Smooth muscle cell (in vitro differentiated cells): Measurements from ENCODE around the gene MTUS2. TPM values are rescaled to one million over a fixed set of nuclear protein-coding genes. Genes with fewer than 3 reads are reported as not detected.

Experiments
- DNase-seq: peaks from one replicate; lab custom pipeline; 2025; ENCODE audit not compliant: unreplicated experiment; lab: John Stamatoyannopoulos, UW
- H2AFZ ChIP-seq: fragments of 200-600 bp; sonication (generic); 2 replicates; pipeline ENCODE4 v1.6.0; 2016; ENCODE audit warnings: antibody characterized with exemption, low read depth, mild to moderate bottlenecking
- H3F3A ChIP-seq: fragments of 200-600 bp; sonication (generic); 2 replicates; pipeline ENCODE4 v1.6.0; 2017; ENCODE audit warnings: antibody characterized with exemption, low read depth
- H3K27ac ChIP-seq: fragments of 200-600 bp; sonication (generic); 2 replicates; pipeline ENCODE4 v1.5.1; 2016; ENCODE audit warnings: low read depth, mild to moderate bottlenecking
- H3K27me3 ChIP-seq: fragments of 200-600 bp; sonication (generic); 2 replicates; pipeline ENCODE4 v1.6.1; 2016; ENCODE audit warnings: low read depth, mild to moderate bottlenecking
- H3K36me3 ChIP-seq: fragments of 200-600 bp; sonication (generic); 2 replicates; pipeline ENCODE4 v1.5.1; 2016; ENCODE audit warnings: low read depth
- H3K4me1 ChIP-seq: fragments of 200-600 bp; sonication (generic); 2 replicates; pipeline ENCODE4 v1.5.1; 2016; ENCODE audit warnings: low read depth
- H3K4me2 ChIP-seq: fragments of 200-600 bp; sonication (generic); 2 replicates; pipeline ENCODE4 v1.6.0; 2016; ENCODE audit warnings: mild to moderate bottlenecking
- H3K4me3 ChIP-seq: fragments of 200-600 bp; sonication (generic); 2 replicates; pipeline ENCODE4 v1.5.1; 2016; ENCODE audit warnings: mild to moderate bottlenecking
- H3K79me2 ChIP-seq: fragments of 200-600 bp; sonication (generic); 2 replicates; pipeline ENCODE4 v1.6.0; 2016; ENCODE audit warnings: low read depth, mild to moderate bottlenecking
- H3K9ac ChIP-seq: fragments of 200-600 bp; sonication (generic); 2 replicates; pipeline ENCODE4 v1.6.0; 2016; ENCODE audit warnings: low read depth
- H3K9me3 ChIP-seq: fragments of 200-600 bp; sonication (generic); replicated peaks from 2 replicates; pipeline ENCODE4 v1.5.1; 2016; ENCODE audit warnings: low read depth
- H4K20me1 ChIP-seq: fragments of 200-600 bp; sonication (generic); 2 replicates; pipeline ENCODE4 v1.6.0; 2016; ENCODE audit warnings: low read depth
- CTCF ChIP-seq: fragments of 200-600 bp; sonication (generic); IDR thresholded peaks from 2 replicates; pipeline ENCODE4 v1.5.1; 2017; ENCODE audit warnings: borderline replicate concordance, mild to moderate bottlenecking, antibody characterized with exemption; ENCODE audit not compliant: insufficient read depth, poor library complexity, severe bottlenecking
- WGBS: methylation state at CpG from one replicate; pipeline ENCODE4 v1.1.7; 2016; ENCODE audit warnings: low lambda C conversion rate; 5-methylcytosine and 5-hydroxymethylcytosine counted together
- polyA plus RNA-seq: library from polyadenylated mRNA; unstranded; fragments of >200 nt; fragmentation: Nextera tagmentation; extraction: Ambion mirVana; gene quantifications from 2 replicates; pipeline ENCODE4 v1.2.1, GENCODE V29; 2016
- total RNA-seq: library from RNA; depleted of rRNA; stranded (reverse); fragments of >200 nt; gene quantifications from 2 replicates; pipeline ENCODE4 v1.2.3, GENCODE V29; 2014

Gene MTUS2
- total and polyA plus RNA-seq, 2 experiments from 2014 or later = 0.06 to 0.63 TPM

- no peak overlapping the region for H3K9ac ChIP-seq
- no peaks in the 10 kb centered on the region for H3K79me2 ChIP-seq
- no peak overlapping the region for H3K4me3 ChIP-seq
- no peak overlapping the region for H3K4me2 ChIP-seq
- no peaks in the 10 kb centered on the region for H3F3A ChIP-seq
- WGBS = 47% methylated on average over 6 of the region's 6 CpGs
- H3K36me3 ChIP-seq = no peaks in the 10 kb centered on the region
- DNase-seq = no peak
- no peaks in the 10 kb centered on the region for H4K20me1 ChIP-seq
- H2AFZ ChIP-seq = no peak overlapping the region
- H3K27me3 ChIP-seq = peaks cover under 1% of the 10 kb centered on the region
- no peak overlapping the region for H3K27ac ChIP-seq
- H3K9me3 ChIP-seq = no peaks in the 10 kb centered on the region
- TF ChIP-seq CTCF = peak; percentile 96
- H3K4me1 ChIP-seq = no peaks in the 10 kb centered on the region
Observed at GRCh38 chr13:29472332-29472961, 652.3 kb downstream of the MTUS2 start.

DNA sequence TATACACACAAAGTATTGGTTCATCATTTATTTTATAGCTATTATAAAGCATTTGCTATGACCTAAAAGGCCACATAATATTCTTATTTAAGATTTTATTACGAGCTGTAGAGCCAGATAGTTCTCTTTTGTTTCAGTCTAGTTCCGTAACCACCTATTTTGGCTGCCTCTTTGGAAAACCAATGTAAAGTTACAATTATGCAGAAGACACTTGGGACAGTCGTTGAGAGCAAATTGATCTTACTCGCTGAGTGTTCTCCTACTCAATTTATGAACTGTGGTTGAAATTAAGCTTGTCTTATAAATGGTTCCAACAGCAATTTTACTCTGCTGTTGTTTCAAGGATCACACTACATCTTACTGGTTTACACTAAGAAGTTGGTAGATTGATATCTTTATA lies 653.0 kb downstream of the MTUS2 start:
- H3K36me3 ChIP-seq = no peaks in the 10 kb centered on the region
- no peak overlapping the region for H2AFZ ChIP-seq
- no peak overlapping the region for H3K27ac ChIP-seq
- no peak overlapping the region for H3K4me3 ChIP-seq
- no peak overlapping the region for H3K4me2 ChIP-seq
- no peaks in the 10 kb centered on the region for H4K20me1 ChIP-seq
- TF ChIP-seq CTCF = no peak
- peaks cover 8% of the 10 kb centered on the region for H3K27me3 ChIP-seq
- H3K79me2 ChIP-seq = no peaks in the 10 kb centered on the region
- no peak for DNase-seq
- WGBS = 80% methylated on average over 4 of the region's 4 CpGs
- no peak overlapping the region for H3K9ac ChIP-seq
- no peaks in the 10 kb centered on the region for H3K4me1 ChIP-seq
- H3F3A ChIP-seq = no peaks in the 10 kb centered on the region
- no peaks in the 10 kb centered on the region for H3K9me3 ChIP-seq

GRCh38 chr13:29474991-29475390 lies 654.9 kb downstream of the MTUS2 start:
- Histone ChIP-seq H3K27ac (no peak overlapping the region), H3K9ac (no peak overlapping the region), H3K79me2 (no peaks in the 10 kb centered on the region), H3K4me3 (no peak overlapping the region), H3K27me3 (peaks cover 11% of the 10 kb centered on the region), H3K4me1 (no peaks in the 10 kb centered on the region), H2AFZ (no peak overlapping the region), H4K20me1 (no peaks in the 10 kb centered on the region), H3F3A (no peaks in the 10 kb centered on the region), H3K9me3 (no peaks in the 10 kb centered on the region), H3K4me2 (no peak overlapping the region), H3K36me3 (no peaks in the 10 kb centered on the region)
- no peak for TF ChIP-seq CTCF
- DNase-seq = no peak
- WGBS = 62% methylated on average over 3 of the region's 3 CpGs

- H3F3A ChIP-seq = no peaks in the 10 kb centered on the region
- no peak overlapping the region for H3K9ac ChIP-seq
- no peak for TF ChIP-seq CTCF
- H3K36me3 ChIP-seq = no peaks in the 10 kb centered on the region
- no peak overlapping the region for H2AFZ ChIP-seq
- peaks cover 11% of the 10 kb centered on the region for H3K27me3 ChIP-seq
- no peaks in the 10 kb centered on the region for H3K4me1 ChIP-seq
- no peaks in the 10 kb centered on the region for H3K9me3 ChIP-seq
- H3K79me2 ChIP-seq = no peaks in the 10 kb centered on the region
- H3K4me3 ChIP-seq = no peak overlapping the region
- no peaks in the 10 kb centered on the region for H4K20me1 ChIP-seq
- no peak overlapping the region for H3K27ac ChIP-seq
- WGBS = 89% methylated on average over 3 of the region's 3 CpGs
- H3K4me2 ChIP-seq = no peak overlapping the region
- DNase-seq = no peak
Observed at GRCh38 chr13:29476046-29476445, 655.9 kb downstream of the MTUS2 start.
